ENCODE data around the gene LUC7L2. TPM values are rescaled to one million over a fixed set of nuclear protein-coding genes. Genes with fewer than 3 reads are reported as not detected.
"Not testable (repeated sequence)": the region's sequence is repeated elsewhere in the genome, so short reads cannot be mapped to it uniquely, and the experiment has no call there.

Gene LUC7L2
- total RNA-seq, 1 experiment from 2014 or later = 64.2 TPM

DNA sequence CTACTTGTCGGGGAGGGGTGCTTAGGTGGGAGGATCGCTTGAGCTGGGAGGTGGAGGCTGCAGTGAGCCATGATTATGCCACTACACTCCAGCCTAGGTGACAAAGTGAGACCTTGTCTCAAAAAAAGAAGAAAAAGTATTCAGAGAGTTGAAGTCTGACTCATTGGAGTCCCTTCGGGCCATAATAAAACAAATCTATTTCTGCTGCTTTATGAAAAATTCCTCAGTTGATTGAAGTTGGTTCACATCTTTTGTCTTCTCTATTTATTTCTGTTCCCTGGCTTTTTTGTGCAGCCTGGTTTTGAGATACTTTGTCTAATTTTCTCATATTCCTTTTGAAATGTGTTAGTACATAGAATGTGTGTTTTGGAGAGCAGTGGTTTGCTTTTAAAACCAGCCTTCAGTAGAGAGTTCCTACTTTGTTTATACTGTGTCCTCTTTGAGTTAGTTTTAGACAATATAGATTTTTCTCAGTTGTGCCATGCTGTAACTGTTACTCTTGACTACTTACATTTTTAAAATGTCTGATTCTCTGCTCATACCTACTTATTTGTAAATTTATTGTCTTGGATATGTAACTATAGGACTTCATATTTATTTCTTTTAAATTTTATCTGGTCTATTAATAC, 36.7 kb downstream of the LUC7L2 start:
- DNase-seq (ENCODE audit: low read depth) = peak; percentile 63

GRCh38 chr7:139397192-139397591, 37.5 kb downstream of the LUC7L2 start:
- no peak for DNase-seq (ENCODE audit: low read depth)

DNA sequence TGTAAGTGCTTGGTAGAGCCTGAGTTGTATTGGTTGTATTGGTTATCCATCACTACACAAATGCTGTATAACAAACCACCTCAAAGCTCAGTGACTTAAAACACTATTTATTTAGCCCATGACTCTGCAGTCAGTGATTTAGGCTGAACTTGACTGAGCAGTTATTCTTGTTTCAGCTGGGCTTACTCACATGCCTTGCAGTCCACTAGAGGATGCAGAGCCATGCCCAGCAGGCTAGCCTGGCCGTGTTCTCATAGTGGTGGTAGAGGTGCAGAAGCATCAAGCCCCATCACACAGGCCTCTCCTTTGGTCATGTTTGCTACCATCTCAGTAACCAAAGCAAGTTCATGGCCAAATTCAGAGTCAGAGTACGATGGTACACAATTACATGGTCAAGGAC, 43.9 kb downstream of the LUC7L2 start:
- no peak for DNase-seq (ENCODE audit: low read depth)

DNA sequence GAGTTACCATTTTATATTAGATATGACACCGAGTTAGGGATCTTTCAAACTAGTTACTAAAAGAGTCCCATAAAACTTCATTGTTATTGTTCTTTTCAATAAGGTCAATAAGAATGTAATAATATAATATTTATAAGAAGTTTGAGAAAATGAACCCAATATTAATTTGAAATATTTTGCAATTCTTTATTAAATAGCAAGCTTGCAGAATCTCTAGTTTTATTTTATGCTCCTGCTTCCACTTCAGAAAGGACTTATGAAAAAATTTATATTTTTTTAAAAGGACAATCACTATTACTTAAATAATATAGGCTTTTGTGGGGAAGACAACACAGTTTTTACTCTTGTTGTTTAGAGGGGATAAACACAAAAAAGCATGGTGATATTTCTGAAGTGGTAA, 47.9 kb downstream of the LUC7L2 start:
- no peak for DNase-seq (ENCODE audit: low read depth)

DNA sequence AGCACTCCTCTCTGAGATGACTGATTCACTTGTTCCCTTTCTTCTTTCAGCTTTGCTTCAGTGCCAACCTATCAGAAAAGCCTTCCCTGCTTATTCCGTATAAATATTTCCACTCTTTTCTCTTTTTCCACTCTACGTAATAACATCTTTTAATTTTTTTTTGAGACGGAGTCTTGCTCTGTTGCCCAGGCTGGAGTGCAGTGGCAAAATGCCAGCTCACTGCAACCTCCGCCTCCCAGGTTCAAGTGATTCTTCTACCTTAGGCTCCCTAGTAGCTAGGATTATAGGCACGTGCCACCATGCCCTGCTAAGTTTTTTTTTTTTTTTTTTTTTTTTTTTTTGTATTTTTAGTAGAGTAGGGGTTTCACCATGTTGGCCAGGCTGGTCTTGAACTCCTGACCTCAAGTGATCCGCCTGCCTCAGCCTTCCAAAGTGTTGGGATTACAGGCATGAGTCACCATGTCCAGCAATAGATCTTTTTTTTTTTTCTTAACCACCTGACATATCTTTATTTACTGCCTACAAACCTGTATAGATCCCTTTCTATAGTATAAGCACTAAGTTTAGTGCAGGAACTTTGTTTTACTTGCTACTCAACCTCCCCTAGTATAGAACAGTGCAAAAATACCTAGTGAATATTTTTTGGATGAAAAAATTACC, 55.2 kb downstream of the LUC7L2 start:
- not testable (repeated sequence) for DNase-seq (ENCODE audit: low read depth)

DNA sequence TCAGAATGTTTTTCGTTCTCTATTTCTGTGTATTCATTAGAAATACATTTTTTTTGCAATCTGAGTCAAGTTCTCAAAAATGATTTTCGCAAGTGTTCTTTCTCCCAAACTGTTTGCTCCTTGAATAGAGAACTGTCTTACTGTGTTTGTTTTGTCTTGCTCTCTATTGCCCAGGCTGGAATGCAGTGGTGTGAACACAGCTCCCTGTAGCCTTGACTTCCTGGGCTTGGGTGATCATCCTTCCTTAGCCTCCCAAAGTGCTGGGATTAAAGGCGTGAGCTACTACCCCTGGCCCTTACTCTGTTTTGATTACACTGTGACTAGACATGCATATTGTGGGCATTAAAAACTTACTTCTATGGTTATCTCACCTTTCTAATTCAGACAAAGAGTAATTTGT, 56.7 kb downstream of the LUC7L2 start:
- no peak for DNase-seq (ENCODE audit: low read depth)

GRCh38 chr7:139417478-139417877, 57.8 kb downstream of the LUC7L2 start:
- DNase-seq (ENCODE audit: low read depth) = no peak

GRCh38 chr7:139421123-139421522, 61.4 kb downstream of the LUC7L2 start:
- DNase-seq (ENCODE audit: low read depth) = no peak

GRCh38 chr7:139422126-139422525, 62.4 kb downstream of the LUC7L2 start:
- DNase-seq (ENCODE audit: low read depth) = no peak

DNA sequence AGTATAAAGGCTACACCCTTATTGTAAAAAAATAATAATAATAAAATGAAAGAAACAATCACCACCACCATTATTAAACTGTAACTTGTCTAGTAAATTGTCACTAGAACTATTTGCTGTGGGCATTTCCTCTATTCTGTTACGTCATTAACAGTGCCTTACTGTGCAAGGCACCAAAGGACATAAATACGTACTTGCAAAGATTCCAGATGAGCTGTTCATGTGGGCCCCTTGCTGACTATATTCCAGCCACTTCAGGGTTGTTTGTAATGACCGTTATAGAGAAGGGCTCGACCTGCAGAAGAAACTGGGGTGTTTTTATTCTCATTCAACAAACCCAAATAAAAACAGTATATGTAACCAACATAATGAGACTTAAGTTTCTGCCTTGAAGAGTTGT, 63.4 kb downstream of the LUC7L2 start:
- no peak for DNase-seq (ENCODE audit: low read depth)

- no peak for DNase-seq (ENCODE audit: low read depth)
Observed at GRCh38 chr7:139424004-139424403, 64.3 kb downstream of the LUC7L2 start.

GRCh38 chr7:139425701-139426100, 66.0 kb downstream of the LUC7L2 start:
- not testable (repeated sequence) for DNase-seq (ENCODE audit: low read depth)

DNA sequence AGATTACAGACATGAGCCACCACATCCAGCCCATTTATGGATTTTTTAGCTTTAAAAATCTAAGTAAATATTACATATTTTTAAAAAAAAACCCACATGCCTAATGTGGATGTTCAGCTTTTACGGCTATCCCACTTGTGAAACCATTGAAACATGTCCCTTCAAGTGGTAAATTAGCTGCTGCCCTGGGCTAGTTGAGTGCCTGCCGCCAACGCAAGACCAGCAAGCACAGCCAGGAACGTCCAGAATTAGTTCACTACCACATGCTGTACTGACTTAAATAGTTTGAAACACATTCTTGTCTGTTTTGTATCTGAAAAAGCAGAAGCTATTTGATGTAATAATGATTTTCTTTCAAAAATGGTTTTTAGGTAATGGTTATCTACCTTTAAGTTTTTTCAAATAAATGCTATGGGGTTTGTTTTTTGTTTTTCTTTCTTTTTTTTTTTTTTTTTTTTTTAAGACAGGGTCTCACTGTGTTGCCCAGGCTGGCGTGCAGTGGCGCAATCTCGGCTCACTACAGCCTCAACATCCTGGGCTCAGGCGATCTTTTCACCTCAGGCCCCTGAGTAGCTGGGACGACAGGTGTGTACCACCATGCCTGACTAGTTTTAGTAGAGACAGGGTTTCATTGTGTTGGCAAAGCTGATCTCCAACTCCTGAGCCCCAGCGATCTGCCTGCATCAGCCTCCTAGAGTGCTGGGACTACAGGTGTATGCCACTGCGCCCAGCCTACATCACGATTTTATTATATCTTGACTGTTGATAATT, 66.7 kb downstream of the LUC7L2 start:
- DNase-seq (ENCODE audit: low read depth) = no peak

DNA sequence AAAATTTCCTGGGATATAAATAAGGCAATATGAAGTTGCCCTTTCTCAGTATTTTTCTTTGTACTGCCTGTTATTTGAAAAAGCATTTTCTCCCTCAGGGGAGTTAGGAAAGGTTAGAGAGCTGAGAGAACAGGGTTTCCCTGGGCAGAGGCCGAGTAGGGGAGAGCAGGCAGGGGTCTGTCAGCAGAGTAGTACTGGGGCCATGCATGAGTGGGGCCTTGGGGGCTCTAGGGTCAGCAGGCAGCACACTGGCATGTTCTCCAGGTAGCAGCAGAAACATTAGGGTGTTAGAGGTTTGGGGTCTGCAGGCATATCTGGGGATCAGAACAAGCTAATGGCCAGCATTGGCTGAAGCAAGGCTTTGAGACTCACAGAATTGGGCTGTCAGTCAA, 67.3 kb downstream of the LUC7L2 start:
- no peak for DNase-seq (ENCODE audit: low read depth)

DNA sequence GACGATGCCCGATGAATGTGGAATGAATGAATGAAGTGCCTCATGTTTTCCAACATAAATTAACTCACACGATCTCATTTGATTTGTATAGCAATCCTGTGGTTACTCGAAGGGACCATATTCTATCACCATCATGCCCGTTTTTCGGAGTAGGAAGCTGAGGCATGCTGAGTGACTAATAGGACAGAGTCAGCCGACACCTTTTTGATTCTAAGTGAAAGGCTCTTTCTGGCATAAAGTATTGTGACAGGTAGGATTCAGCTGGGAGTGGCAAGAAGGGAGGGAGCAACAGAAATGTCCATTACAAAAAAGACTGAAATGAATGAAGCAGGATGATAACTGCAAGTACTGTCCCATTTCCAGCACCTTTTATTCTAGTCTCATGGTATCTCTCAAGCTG, 68.1 kb downstream of the LUC7L2 start:
- no peak for DNase-seq (ENCODE audit: low read depth)

- not testable (repeated sequence) for DNase-seq (ENCODE audit: low read depth)
Observed at GRCh38 chr7:139429735-139430134, 70.0 kb downstream of the LUC7L2 start.

GRCh38 chr7:139430443-139430842, 70.7 kb downstream of the LUC7L2 start:
- no peak for DNase-seq (ENCODE audit: low read depth)

DNA sequence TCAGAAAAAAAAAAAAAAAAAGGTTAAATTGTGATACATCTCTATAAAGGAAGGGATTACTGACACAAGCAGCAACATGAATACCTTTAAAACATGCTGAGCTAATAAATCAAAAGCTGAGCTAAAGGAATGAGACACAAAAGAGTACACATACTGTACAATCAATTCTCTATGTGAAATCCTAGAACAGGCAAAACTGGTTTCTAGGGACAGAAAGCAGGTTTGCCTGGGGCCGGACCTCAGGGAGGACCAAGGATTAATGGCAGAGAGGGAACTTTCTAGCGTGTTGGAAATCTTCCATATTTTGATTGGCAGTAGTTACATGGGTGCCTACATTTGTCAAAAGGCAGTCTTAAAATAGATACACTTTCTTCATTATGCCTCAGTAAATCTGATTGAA, 71.3 kb downstream of the LUC7L2 start:
- DNase-seq (ENCODE audit: low read depth) = no peak

DNA sequence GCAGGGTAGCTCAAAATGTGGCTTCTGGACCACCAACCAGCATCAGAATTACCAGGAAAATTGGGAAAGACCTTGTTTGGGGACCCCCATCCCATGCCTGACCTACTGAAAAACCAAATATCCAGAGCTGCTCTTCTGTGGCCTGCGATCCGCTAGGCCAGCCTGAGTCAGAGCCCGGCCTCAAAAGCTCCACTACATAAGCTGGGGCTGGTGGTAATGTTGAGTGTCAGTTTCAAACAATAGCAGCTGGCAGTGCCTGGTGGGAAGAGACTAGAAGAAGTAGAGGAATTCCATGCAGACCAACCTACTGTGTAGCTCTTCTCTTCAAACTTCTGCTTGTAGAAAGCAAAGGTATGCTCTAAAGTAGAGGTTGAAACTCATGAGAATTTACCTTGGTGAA, 71.8 kb downstream of the LUC7L2 start:
- no peak for DNase-seq (ENCODE audit: low read depth)

DNA sequence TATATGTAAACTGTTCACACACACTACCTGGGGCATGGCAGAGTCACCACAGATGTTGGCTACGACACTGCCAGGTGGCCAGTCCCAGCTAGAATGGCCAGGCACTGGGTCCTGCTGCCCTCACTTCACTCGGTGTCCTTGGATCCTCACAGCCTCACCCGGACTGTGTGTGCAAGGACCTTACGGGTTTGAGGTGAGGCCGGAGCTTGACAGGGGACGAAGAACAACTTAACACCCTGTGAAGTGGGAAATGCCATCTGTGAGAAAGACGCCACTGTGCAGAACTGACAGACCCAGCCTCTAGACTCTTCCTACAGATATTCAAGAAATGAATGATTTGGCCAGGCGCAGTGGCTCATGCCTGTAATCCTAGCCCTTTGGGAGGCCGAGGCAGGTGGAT, 77.1 kb downstream of the LUC7L2 start:
- no peak for DNase-seq (ENCODE audit: low read depth)

DNA sequence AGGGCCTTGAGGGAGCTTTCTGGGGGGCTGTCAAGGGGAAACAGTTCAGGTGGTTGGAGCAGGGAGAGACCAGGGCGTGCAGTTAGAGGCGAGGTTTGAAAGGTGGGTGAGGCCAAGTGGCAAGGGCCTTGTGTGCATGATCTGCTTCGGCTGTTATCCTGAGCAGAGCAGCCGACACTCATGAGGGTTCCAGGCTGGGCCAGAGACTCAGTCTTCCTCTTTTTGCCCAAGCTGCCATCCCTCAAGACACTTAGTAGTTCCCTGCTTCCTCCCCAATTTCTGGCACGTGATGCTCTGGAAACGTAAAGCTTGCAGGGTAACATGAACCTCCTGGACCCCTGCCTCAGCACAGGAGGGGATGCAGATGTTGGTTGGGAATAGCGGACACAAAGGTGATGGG, 79.7 kb downstream of the LUC7L2 start:
- DNase-seq (ENCODE audit: low read depth) = no peak

DNA sequence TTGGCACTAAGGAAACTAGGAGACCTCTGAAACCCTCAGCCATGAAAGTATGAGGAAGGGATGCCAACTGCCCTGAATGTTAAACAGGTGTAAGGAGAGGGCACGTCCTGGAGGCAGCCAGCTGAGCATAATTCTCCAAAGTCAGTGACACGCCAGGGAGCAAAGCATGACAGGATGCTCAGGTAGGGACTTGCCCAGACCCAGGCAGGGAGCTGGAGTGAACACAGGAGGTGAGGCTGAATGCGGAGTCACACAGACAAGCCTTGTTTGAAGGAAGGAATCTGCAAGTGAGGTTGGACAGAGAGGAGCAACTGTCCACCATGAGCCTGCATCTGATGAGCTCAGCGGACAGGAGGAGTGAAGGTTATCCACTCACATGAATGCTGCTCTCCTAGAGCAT, 82.3 kb downstream of the LUC7L2 start:
- DNase-seq (ENCODE audit: low read depth) = no peak
